GM21825 (cell line): ENCODE results near the gene KIF27.
"Not testable (repeated sequence)": the region's sequence is repeated elsewhere in the genome, so short reads cannot be mapped to it uniquely, and the experiment has no call there.

Source experiments
- ATAC-seq: cut with Tn5 transposase; IDR thresholded peaks from one replicate; pipeline ENCODE4 v1.9.1; 2021; ENCODE audit warnings: mild to moderate bottlenecking, moderate library complexity; ENCODE audit not compliant: unreplicated experiment

The KIF27 gene

GRCh38 chr9:83817356-83818278 lies 103.6 kb downstream of the KIF27 start, which contains the start of gene GKAP1:
Gene GKAP1 (minus strand): TSS chr9:83817769. CDS start chr9:83806517, 11,252 bp downstream.
- peak; percentile 78 for ATAC-seq

DNA sequence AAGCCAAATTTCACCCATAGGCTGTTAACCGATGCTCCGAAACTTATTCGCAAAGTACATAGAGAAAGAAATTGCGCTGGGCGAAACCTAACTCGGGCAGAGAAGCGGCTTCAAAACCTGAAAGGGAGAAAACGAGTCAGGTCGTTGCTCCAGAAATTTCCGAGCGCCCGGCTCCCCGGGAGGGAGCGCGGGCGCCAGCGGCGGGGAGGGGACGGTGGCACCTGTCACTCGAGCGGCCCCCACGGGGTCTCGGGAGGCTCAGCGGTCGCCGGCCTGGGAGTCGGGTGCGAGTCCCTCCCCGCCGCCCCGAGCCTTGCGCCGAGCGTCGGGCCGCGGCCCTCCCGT lies 104.2 kb downstream of the KIF27 start:
- not testable (repeated sequence) for ATAC-seq

GRCh38 chr9:83815120-83815519 lies 106.1 kb downstream of the KIF27 start:
- ATAC-seq = not testable (repeated sequence)

DNA sequence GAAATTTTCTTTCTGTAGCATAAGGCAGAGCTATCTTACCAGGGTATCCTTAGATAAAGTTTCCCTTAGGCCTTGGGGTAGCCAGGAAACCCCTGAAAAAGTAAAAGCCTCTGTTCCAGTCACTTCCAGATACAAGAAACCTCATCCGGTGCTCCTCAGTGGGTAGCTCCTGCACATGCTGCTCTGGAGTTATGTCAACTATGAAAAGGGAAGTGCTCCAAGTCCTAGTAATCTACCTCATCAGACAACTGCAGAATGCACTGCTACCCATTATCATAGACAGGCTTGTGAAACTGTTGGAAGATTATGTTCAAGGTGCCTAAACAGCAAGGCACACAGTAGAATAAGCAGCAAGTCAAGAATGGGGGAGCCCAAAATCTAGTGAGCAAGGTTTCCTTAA lies 112.0 kb downstream of the KIF27 start:
- not testable (repeated sequence) for ATAC-seq

GRCh38 chr9:83804454-83804853 lies 116.8 kb downstream of the KIF27 start:
- ATAC-seq = not testable (repeated sequence)

- not testable (repeated sequence) for ATAC-seq
These were observed 117.3 kb downstream of the KIF27 start for GRCh38 chr9:83803941-83804340.

DNA sequence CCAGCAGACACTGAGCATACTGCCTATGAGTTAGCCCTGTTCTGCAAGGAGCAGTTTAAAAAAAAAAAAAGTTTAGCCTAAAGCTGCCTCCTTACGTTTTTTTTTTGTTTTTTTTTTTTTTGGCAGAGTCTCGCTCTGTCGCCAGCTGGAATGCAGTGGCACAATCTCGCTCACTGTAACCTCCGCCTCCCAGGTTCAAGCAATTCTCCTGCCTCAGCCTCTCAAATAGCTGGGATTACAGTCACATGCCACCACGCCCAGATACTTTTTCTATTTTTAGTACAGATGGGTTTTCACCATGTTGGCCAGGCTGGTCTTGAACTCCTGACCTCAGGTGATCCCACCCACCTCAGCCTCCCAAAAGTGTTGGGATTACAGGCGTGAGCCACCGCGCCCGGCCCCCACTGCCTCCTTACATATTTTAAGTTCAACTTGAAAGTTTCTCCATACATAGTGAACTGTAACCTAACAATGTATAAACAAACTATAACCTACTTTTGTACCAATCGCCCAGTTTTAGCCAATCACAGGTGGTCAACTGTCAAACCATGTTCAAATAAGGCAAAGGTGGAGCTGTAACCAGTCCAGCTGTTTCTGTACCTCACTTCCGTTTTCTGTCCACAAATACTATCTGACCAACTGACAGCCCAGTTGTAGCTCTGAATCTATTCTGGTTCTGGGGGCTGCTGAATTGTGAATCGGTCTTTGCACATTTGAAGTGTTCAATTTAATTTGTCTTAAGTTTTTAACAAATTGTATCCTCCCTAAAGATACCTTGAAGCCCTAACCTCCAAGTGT lies 120.8 kb downstream of the KIF27 start:
- ATAC-seq = no peak

- no peak for ATAC-seq
These were observed 127.2 kb downstream of the KIF27 start for GRCh38 chr9:83794051-83794450.

DNA sequence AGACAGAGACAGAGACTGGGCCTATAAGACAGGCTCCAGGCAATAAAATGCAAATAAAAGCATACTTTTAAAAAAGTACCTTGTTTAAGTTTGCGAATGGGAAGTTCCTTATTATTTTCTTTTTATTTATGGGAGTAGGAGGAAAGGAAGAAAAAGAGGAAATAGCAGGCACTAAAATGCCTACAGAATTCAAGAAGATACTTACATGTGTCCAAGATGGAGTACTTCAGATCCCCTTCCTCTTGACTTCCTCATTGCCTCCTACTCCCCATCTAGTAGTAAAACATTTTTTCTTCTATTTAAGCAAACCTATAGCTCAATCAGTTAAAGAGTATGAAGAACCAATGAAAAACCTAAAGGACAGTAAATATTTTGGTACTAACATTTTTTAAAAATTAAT lies 128.5 kb downstream of the KIF27 start:
- ATAC-seq = no peak
